Endodermal cell (in vitro differentiated cells): ENCODE data around the gene SPRED2. TPM values are rescaled to one million over a fixed set of nuclear protein-coding genes. Genes with fewer than 3 reads are reported as not detected.

Source experiments
- DNase-seq: peaks from one replicate; pipeline ENCODE4 v3.0.0-alpha.2; 2017
- H3K27ac ChIP-seq: 2 replicates; pipeline ENCODE4 v1.5.1; 2013; ENCODE audit warnings: mild to moderate bottlenecking, low read depth, low read length, moderate library complexity
- H3K27me3 ChIP-seq: 2 replicates; pipeline ENCODE4 v1.6.1; 2013; ENCODE audit warnings: mild to moderate bottlenecking, low read length, moderate library complexity; ENCODE audit not compliant: insufficient read depth, control insufficient read depth, poor library complexity, severe bottlenecking
- H3K36me3 ChIP-seq: 2 replicates; pipeline ENCODE4 v1.7.0; 2013; ENCODE audit warnings: mild to moderate bottlenecking, low read length, moderate library complexity; ENCODE audit not compliant: control insufficient read depth, insufficient read depth
- H3K4me1 ChIP-seq: one replicate; pipeline ENCODE4 v1.7.0; 2013; ENCODE audit warnings: low read length; ENCODE audit not compliant: control insufficient read depth, insufficient read depth
- H3K4me3 ChIP-seq: 2 replicates; pipeline ENCODE4 v1.5.1; 2013; ENCODE audit warnings: mild to moderate bottlenecking, low read length, moderate library complexity
- H3K9ac ChIP-seq: 2 replicates; pipeline ENCODE4 v1.6.1; 2013; ENCODE audit warnings: mild to moderate bottlenecking, low read length, moderate library complexity; ENCODE audit not compliant: poor library complexity, severe bottlenecking; ENCODE audit errors: extremely low read depth
- H3K9me3 ChIP-seq: 2 replicates; pipeline ENCODE4 v1.6.1; 2013; ENCODE audit warnings: mild to moderate bottlenecking, low read length, moderate library complexity; ENCODE audit not compliant: control insufficient read depth
- H3K27ac Mint-ChIP-seq: 2 replicates; pipeline ENCODE4 v1.8.0; 2020; ENCODE audit warnings: mixed read lengths
- H3K27me3 Mint-ChIP-seq: 2 replicates; pipeline ENCODE4 v1.8.0; 2021; ENCODE audit warnings: mild to moderate bottlenecking, mixed read lengths; ENCODE audit not compliant: insufficient read depth
- H3K36me3 Mint-ChIP-seq: 2 replicates; pipeline ENCODE4 v1.8.0; 2020; ENCODE audit warnings: low read depth, mixed read lengths
- H3K4me1 Mint-ChIP-seq: 2 replicates; pipeline ENCODE4 v1.8.0; 2020; ENCODE audit warnings: mixed read lengths
- H3K4me3 Mint-ChIP-seq: 2 replicates; pipeline ENCODE4 v1.8.0; 2020; ENCODE audit warnings: mild to moderate bottlenecking, moderate library complexity, mixed read lengths
- H3K9me3 Mint-ChIP-seq: 2 replicates; pipeline ENCODE4 v1.8.0; 2020; ENCODE audit warnings: mild to moderate bottlenecking, mixed read lengths
- CTCF ChIP-seq: fragments of 200-600 bp; sonication (generic); conservative IDR thresholded peaks from 2 replicates; pipeline ENCODE4 v1.5.0; 2021; ENCODE audit warnings: antibody characterized with exemption, mild to moderate bottlenecking
- WGBS, 2 experiments: methylation state at CpG; one replicate each; pipeline versions ENCODE4 v1.1.5 to v1.1.7; 2013; ENCODE audit warnings: missing lambda C conversion rate in 2 of 2, mixed read lengths in 1 of 2; ENCODE audit not compliant: insufficient coverage in 1 of 2, insufficient read length in 1 of 2; 5-methylcytosine and 5-hydroxymethylcytosine counted together
- total RNA-seq, 2 donors: library from RNA; stranded (reverse); fragmentation: NEBNext Ultra II Directional in 1 of 2; extraction: Animal tissue kit (Norgen Biotek cat#: 25700) in 1 of 2; gene quantifications; 2 replicates in 1 of 2; 3 replicates in 1 of 2; pipeline ENCODE4 v1.2.1, GENCODE V29; 2021

Gene SPRED2
- total RNA-seq, 2 donors from 2014 or later: 60.3 to 70.1 TPM

- Histone ChIP-seq H3K9me3 (no peaks in the 10 kb centered on the region), H3K36me3 (peaks cover 4% of the 10 kb centered on the region), H3K27ac (no peak overlapping the region), H3K9ac (no peak overlapping the region), H3K4me1 (peaks cover 12% of the 10 kb centered on the region), H3K27me3 (no peaks in the 10 kb centered on the region), H3K4me3 (peak overlapping the region; percentile 87)
- Mint-ChIP-seq H3K4me3 (peak overlapping the region; percentile 77), H3K36me3 (peaks cover 2% of the 10 kb centered on the region), H3K9me3 (no peaks in the 10 kb centered on the region), H3K27me3 (peaks cover 6% of the 10 kb centered on the region), H3K4me1 (peaks cover 43% of the 10 kb centered on the region), H3K27ac (peak overlapping the region; percentile 86)
- peak; percentile 67 for DNase-seq
- 48 to 53% methylated on average over 3 of the region's 3 CpGs for WGBS, 2 experiments
- no peak for TF ChIP-seq CTCF
These were observed 2.3 kb upstream of the SPRED2 start for GRCh38 chr2:65434592-65435241.

GRCh38 chr2:65431421-65432226 lies 775 bp downstream of the SPRED2 start:
- H3K4me1 ChIP-seq: peaks cover 19% of the 10 kb centered on the region
- Mint-ChIP-seq H3K36me3 (peaks cover 2% of the 10 kb centered on the region), H3K27me3 (peaks cover 4% of the 10 kb centered on the region), H3K9me3 (no peaks in the 10 kb centered on the region), H3K27ac (peak overlapping the region; percentile 97), H3K4me3 (peak overlapping the region; percentile 95), H3K4me1 (peaks cover 25% of the 10 kb centered on the region)
- H3K27ac ChIP-seq: peak overlapping the region; percentile 75
- peak overlapping the region; percentile 89 for H3K4me3 ChIP-seq
- H3K27me3 ChIP-seq: no peaks in the 10 kb centered on the region
- H3K9ac ChIP-seq: peak overlapping the region; percentile 85
- TF ChIP-seq CTCF: no peak
- DNase-seq: peak; percentile 82
- H3K36me3 ChIP-seq: peaks cover 21% of the 10 kb centered on the region
- no peaks in the 10 kb centered on the region for H3K9me3 ChIP-seq
- whole genome bisulfite sequencing, 2 experiments: 0% methylated on average over 12 to 71 of the region's 71 CpGs

GRCh38 chr2:65430603-65431420 lies 1.6 kb downstream of the SPRED2 start:
- Histone ChIP-seq H3K4me3 (peak overlapping the region; percentile 89), H3K27ac (peak overlapping the region; percentile 75), H3K36me3 (peaks cover 23% of the 10 kb centered on the region), H3K4me1 (peaks cover 19% of the 10 kb centered on the region), H3K9ac (peak overlapping the region; percentile 85), H3K27me3 (no peaks in the 10 kb centered on the region), H3K9me3 (no peaks in the 10 kb centered on the region)
- Mint-ChIP-seq H3K36me3 (peaks cover 2% of the 10 kb centered on the region), H3K4me1 (peaks cover 28% of the 10 kb centered on the region), H3K9me3 (no peaks in the 10 kb centered on the region), H3K4me3 (peak overlapping the region; percentile 95), H3K27me3 (peaks cover 4% of the 10 kb centered on the region), H3K27ac (no peak overlapping the region)
- 0 to 2% methylated on average over 21 to 95 of the region's 95 CpGs for WGBS, 2 experiments
- DNase-seq: peak; percentile 80
- TF ChIP-seq CTCF: no peak
